Thyroid gland (tissue), 4 donors: Measurements from ENCODE around the gene ITPR3.

Experiments
- CTCF ChIP-seq, 6 experiments: fragments of 200-600 bp in 3 of 6; fragments of 450-650 bp in 3 of 6; sonication (generic) in 3 of 6; IDR thresholded peaks; one replicate each; pipeline ENCODE4 v1.5.1; 2016 to 2019; ENCODE audit warnings: antibody characterized with exemption in 6 of 6, mild to moderate bottlenecking in 2 of 6, inconsistent platforms in 1 of 6, moderate library complexity in 1 of 6
- POLR2A ChIP-seq, 2 donors: fragments of 450-650 bp; IDR thresholded peaks; one replicate each; pipeline ENCODE4 v1.6.1; 2017; ENCODE audit warnings: antibody characterized with exemption in 2 of 2, mild to moderate bottlenecking in 2 of 2, moderate library complexity in 1 of 2

GRCh38 chr6:33683051-33683571 lies 62.0 kb downstream of the ITPR3 start:
- TF ChIP-seq CTCF (IDR thresholded peaks at IDR 0.05): no peak
- no peak for TF ChIP-seq POLR2A (IDR thresholded peaks at IDR 0.05)
